Peyer's patch (tissue), 4 donors: Measurements from ENCODE around the gene ZFYVE26. TPM values are rescaled to one million over a fixed set of nuclear protein-coding genes. Genes with fewer than 3 reads are reported as not detected.
A peak's percentile ranks its signal among the peaks of the same experiment; 100 is the strongest.
"Not testable (repeated sequence)": the region's sequence is repeated elsewhere in the genome, so short reads cannot be mapped to it uniquely, and the experiment has no call there.

Experiments
- DNase-seq, 3 donors: peaks; one replicate each; pipeline ENCODE4 v3.0.0-alpha.2; 2017 to 2019
- H3K27ac ChIP-seq, 4 donors: fragments of 200-600 bp; sonication (generic); one replicate each; pipeline ENCODE4 v1.5.1; 2016 to 2019
- H3K27me3 ChIP-seq, 2 donors: fragments of 200-600 bp; sonication (generic); one replicate each; pipeline ENCODE4 v1.5.1; 2019
- H3K36me3 ChIP-seq, 3 donors: fragments of 200-600 bp; sonication (generic); one replicate each; pipeline ENCODE4 v1.5.1; 2016 to 2019
- H3K4me1 ChIP-seq, 4 donors: fragments of 200-600 bp; sonication (generic); one replicate each; pipeline ENCODE4 v1.5.1; 2016 to 2019
- H3K4me3 ChIP-seq, 4 donors: fragments of 200-600 bp; sonication (generic); 1 replicate in 3 of 4; 2 replicates in 1 of 4; pipeline ENCODE4 v1.5.1; 2016 to 2019; ENCODE audit warnings: mild to moderate bottlenecking in 1 of 4
- H3K9me3 ChIP-seq, 4 donors: fragments of 200-600 bp; sonication (generic); one replicate each; pipeline ENCODE4 v1.5.1; 2016 to 2019; ENCODE audit warnings: mild to moderate bottlenecking in 1 of 4
- POLR2A ChIP-seq, 2 donors: fragments of 450-650 bp; IDR thresholded peaks; one replicate each; pipeline ENCODE4 v1.5.1; 2017; ENCODE audit warnings: antibody characterized with exemption in 2 of 2, mild to moderate bottlenecking in 2 of 2, moderate library complexity in 2 of 2
- total RNA-seq, 4 donors: library from RNA; depleted of rRNA; stranded (reverse); fragments of >200 nt; gene quantifications; one replicate each; pipeline ENCODE4 v1.1.0, GENCODE V29; 2016
- TF ChIP-seq, protein P1 (sequence below), 6 experiments: fragments of 450-650 bp in 4 of 6; fragments of 200-600 bp in 2 of 6; sonication (generic) in 1 of 6; IDR thresholded peaks; one replicate each; pipeline ENCODE4 v1.5.1; 2017 to 2019; ENCODE audit warnings: antibody characterized with exemption in 6 of 6, mild to moderate bottlenecking in 3 of 6, moderate library complexity in 1 of 6

ZFYVE26 gene
- total RNA-seq, 4 donors from 2014 or later, result 27.5 to 48.7 (median 42.6) TPM

DNA sequence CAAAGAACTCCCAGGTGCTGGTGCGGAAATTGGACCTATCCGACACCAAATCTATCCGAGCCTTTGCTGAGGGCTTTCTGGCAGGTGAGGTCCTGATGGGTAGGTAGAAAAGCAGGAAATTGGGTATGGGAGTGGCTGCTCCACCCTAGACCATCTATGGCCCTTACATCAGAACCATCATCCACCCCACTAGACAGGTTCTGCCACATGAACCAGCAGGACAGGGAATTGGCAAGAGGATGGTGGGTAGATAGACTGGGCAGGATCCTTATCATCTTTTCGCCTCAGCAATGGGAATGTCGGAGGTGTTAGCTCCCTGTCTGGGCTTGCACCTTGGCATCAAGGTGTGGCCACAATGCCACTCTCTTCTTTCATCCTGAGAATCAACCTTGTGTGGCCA, 91.2 kb downstream of the ZFYVE26 start:
- Histone ChIP-seq H3K27me3 (no peaks in the 10 kb centered on the region), H3K36me3 (no peaks in the 10 kb centered on the region), H3K27ac (no peak overlapping the region), H3K4me3 (no peak overlapping the region), H3K9me3 (no peaks in the 10 kb centered on the region), H3K4me1 (no peaks in the 10 kb centered on the region)
- TF ChIP-seq POLR2A (IDR thresholded peaks at IDR 0.05), result no peak
- TF ChIP-seq, protein P1, sequence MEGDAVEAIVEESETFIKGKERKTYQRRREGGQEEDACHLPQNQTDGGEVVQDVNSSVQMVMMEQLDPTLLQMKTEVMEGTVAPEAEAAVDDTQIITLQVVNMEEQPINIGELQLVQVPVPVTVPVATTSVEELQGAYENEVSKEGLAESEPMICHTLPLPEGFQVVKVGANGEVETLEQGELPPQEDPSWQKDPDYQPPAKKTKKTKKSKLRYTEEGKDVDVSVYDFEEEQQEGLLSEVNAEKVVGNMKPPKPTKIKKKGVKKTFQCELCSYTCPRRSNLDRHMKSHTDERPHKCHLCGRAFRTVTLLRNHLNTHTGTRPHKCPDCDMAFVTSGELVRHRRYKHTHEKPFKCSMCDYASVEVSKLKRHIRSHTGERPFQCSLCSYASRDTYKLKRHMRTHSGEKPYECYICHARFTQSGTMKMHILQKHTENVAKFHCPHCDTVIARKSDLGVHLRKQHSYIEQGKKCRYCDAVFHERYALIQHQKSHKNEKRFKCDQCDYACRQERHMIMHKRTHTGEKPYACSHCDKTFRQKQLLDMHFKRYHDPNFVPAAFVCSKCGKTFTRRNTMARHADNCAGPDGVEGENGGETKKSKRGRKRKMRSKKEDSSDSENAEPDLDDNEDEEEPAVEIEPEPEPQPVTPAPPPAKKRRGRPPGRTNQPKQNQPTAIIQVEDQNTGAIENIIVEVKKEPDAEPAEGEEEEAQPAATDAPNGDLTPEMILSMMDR (IDR thresholded peaks at IDR 0.05), result no peak
- DNase-seq, result no peak

DNA sequence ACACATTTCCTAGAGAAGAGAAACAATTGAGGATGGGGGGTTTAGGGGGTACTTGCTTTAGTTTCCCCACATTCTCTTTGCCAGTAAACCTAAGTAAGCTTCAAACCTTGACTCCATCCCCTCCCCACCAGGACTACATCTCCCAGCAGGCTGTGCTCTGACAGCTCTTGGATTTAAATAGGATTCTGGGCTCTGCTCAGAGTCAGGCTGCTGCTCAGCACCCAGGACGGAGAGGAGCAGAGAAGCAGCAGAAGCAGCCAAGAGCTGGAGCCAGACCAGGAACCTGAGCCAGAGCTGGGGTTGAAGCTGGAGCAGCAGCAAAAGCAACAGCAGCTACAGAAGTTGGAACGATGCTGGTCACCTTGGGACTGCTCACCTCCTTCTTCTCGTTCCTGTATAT, 94.1 kb downstream of the ZFYVE26 start:
- peak in 1 of 3 donors; percentile 50 for DNase-seq
- TF ChIP-seq, protein P1 (IDR thresholded peaks at IDR 0.05), result no peak
- TF ChIP-seq POLR2A (IDR thresholded peaks at IDR 0.05), result no peak
- Histone ChIP-seq H3K27me3 (no peaks in the 10 kb centered on the region), H3K27ac (no peak overlapping the region), H3K4me3 (no peak overlapping the region), H3K4me1 (no peaks in the 10 kb centered on the region), H3K36me3 (no peaks in the 10 kb centered on the region), H3K9me3 (no peaks in the 10 kb centered on the region)

DNA sequence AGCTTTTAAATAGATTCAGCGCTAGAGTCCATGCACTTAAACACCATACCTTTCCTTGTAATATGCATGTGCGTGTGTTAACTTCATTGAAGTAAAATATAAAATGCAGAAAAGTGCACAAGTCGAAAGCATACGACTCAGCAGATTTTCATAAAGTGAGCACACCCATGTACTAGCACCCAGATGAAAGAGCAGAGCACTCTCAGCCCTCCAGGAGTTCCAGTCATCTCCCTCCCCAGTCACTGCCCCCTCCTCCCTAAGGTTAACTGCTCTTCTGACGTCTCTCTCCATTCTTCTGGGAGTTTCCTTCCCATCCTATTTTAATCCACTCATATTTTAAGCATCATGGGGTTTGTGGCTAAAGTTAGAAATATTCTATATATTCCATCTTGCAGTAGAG, 94.5 kb downstream of the ZFYVE26 start:
- Histone ChIP-seq H3K4me3 (no peak overlapping the region), H3K27me3 (no peaks in the 10 kb centered on the region), H3K36me3 (no peaks in the 10 kb centered on the region), H3K4me1 (no peaks in the 10 kb centered on the region), H3K27ac (no peak overlapping the region), H3K9me3 (no peaks in the 10 kb centered on the region)
- no peak for DNase-seq
- TF ChIP-seq, protein P1 (IDR thresholded peaks at IDR 0.05), result no peak
- no peak for TF ChIP-seq POLR2A (IDR thresholded peaks at IDR 0.05)

DNA sequence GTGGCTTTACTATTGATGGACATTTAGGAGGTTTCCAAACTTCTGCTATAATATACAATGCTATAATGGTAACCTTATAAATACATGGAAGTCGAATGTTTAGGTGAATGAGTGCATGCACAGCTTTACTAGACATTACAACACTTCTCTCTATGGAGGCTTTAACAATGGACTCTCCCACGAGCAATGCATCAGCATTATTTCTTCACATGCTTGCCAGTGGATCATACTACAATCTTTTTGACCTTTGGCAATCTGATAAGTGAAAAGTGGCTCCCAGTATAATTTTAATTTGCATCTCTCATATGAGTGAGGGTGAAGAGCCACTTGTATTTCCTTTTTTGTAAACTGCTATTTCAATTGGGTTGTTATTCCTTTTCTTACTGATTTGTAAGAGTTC, 96.5 kb downstream of the ZFYVE26 start:
- TF ChIP-seq POLR2A (IDR thresholded peaks at IDR 0.05), result no peak
- TF ChIP-seq, protein P1 (IDR thresholded peaks at IDR 0.05), result no peak
- Histone ChIP-seq H3K36me3 (no peaks in the 10 kb centered on the region), H3K27me3 (no peaks in the 10 kb centered on the region), H3K9me3 (no peaks in the 10 kb centered on the region), H3K4me1 (no peaks in the 10 kb centered on the region), H3K27ac (no peak overlapping the region), H3K4me3 (no peak overlapping the region)
- no peak for DNase-seq

DNA sequence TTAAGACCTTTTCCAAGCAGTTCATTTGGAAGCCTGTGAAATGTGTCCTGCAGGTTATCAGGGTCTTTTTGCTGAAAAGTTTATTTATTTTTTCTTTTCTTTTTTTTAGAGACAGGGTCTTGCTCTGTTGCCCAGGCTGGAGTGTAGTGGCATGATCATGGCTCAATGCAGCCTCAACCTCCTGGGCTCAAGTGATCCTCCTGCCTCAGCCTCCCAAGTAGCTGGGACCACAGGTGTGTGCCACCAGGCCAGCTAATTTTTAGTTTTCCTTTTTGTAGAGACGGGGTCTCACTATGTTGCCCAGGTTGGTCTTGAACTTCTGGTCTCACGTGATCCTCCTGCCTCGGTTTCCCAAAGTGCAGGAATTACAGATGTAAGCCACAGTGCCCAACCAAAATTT, 97.0 kb downstream of the ZFYVE26 start:
- not testable (repeated sequence) for DNase-seq, H3K27ac ChIP-seq, H3K4me1 ChIP-seq, H3K9me3 ChIP-seq, H3K4me3 ChIP-seq, H3K36me3 ChIP-seq, H3K27me3 ChIP-seq

DNA sequence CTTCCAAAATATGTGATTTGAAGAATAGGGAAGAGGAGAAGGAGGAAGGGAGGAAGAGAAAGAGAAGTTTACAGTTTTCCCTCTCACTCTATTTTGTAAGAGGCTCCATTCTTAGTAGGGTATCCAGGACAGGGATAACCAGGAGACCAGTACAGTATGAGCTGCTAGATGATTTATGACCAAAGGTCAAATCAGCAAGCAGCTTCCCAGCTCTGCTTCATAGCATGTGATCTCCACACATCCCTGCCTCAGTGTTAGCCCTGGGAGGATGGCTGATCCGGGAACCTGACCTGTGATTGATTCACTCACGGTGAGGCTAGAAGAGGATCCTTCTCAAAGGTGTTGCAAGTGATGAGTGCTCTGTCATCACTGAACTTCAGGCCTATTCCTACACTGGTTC, 98.1 kb downstream of the ZFYVE26 start:
- H3K9me3 ChIP-seq, result no peaks in the 10 kb centered on the region
- H3K27ac ChIP-seq, result no peak overlapping the region
- H3K4me3 ChIP-seq, result no peak overlapping the region
- H3K4me1 ChIP-seq, result no peaks in the 10 kb centered on the region
- no peak for DNase-seq
- H3K27me3 ChIP-seq, result no peaks in the 10 kb centered on the region
- H3K36me3 ChIP-seq, result no peaks in the 10 kb centered on the region
- TF ChIP-seq POLR2A (IDR thresholded peaks at IDR 0.05), result no peak
- TF ChIP-seq, protein P1 (IDR thresholded peaks at IDR 0.05), result no peak
